SJCRH30 (cell line): ENCODE data around the gene STON2. TPM values are rescaled to one million over a fixed set of nuclear protein-coding genes. Genes with fewer than 3 reads are reported as not detected.
"Not testable (repeated sequence)": the region's sequence is repeated elsewhere in the genome, so short reads cannot be mapped to it uniquely, and the experiment has no call there.

ENCODE experiments used
- DNase-seq, 2 experiments: peaks; one replicate each; pipeline ENCODE4 v3.0.0-alpha.2; 2015 to 2020
- H3K27ac ChIP-seq: fragments of 250-450 bp; sonication (Bioruptor Pico); 2 replicates; pipeline ENCODE4 v1.5.1; 2020; ENCODE audit warnings: mild to moderate bottlenecking, moderate library complexity
- H3K27me3 ChIP-seq: fragments of 250-450 bp; sonication (Bioruptor Pico); 2 replicates; pipeline ENCODE4 v1.5.1; 2020; ENCODE audit warnings: mild to moderate bottlenecking, moderate library complexity
- H3K36me3 ChIP-seq: fragments of 250-450 bp; sonication (Bioruptor Pico); 2 replicates; pipeline ENCODE4 v1.5.1; 2020; ENCODE audit warnings: mild to moderate bottlenecking, moderate library complexity
- H3K4me1 ChIP-seq: fragments of 250-450 bp; sonication (Bioruptor Pico); 2 replicates; pipeline ENCODE4 v1.5.1; 2020; ENCODE audit warnings: mild to moderate bottlenecking, moderate library complexity
- H3K4me3 ChIP-seq: fragments of 250-450 bp; sonication (Bioruptor Pico); 2 replicates; pipeline ENCODE4 v1.5.1; 2020; ENCODE audit warnings: mild to moderate bottlenecking, moderate library complexity
- H3K9me3 ChIP-seq: fragments of 250-450 bp; sonication (Bioruptor Pico); replicated peaks from 2 replicates; pipeline ENCODE4 v1.5.1; 2020; ENCODE audit warnings: mild to moderate bottlenecking, moderate library complexity
- total RNA-seq: library from RNA; depleted of rRNA; stranded (reverse); fragments of >200 nt; shearing (Covaris generic); gene quantifications from 2 replicates; pipeline ENCODE4 v1.2.3, GENCODE V29; 2014

Gene STON2
- total RNA-seq, 1 experiment from 2014 or later, result 26.2 TPM

DNA sequence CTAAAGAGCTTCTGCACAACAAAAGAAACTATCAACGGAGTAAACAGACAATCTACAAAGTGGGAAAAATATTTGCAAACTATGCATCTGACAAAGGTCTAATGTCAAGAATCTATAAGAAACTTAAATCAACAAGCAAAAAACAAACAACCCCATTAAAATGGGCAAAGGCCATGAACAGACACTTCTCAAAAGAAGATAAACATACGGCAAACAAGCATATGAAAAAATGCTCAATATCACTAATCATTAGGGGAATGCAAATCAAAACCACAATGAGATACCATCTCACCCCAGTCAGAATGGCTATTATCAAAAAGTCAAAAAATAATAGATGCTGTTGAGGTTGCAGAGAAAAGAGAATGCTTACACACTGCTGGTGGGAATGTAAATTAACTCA lies 20.1 kb downstream of the STON2 start:
- not testable (repeated sequence) for H3K4me1 ChIP-seq, DNase-seq, H3K27ac ChIP-seq

DNA sequence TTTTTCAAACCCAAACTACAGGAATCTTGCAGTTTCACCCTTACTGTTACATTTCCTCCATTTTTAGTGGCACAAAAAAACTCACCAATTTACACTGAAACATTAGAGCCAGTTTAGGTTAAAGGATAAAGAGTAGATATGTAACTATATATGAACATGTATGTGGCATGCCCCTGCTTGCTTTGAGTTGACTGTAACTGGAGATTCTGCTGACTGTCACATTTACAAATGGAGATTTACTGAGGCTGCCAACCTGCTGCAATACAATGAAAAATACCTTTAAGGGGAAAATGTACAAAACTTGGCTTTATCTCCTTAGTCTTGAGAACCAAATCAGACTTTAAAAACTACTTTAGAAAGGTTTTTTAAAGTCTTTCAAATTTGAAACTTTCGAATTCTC lies 28.3 kb downstream of the STON2 start:
- DNase-seq, result no peak
- Histone ChIP-seq H3K27ac (no peak overlapping the region), H3K9me3 (no peaks in the 10 kb centered on the region), H3K4me3 (no peak overlapping the region), H3K36me3 (peaks cover 10% of the 10 kb centered on the region; the same call in 1 of the 2 replicates), H3K4me1 (no peaks in the 10 kb centered on the region), H3K27me3 (no peaks in the 10 kb centered on the region)

More for the DNA sequence above, 20.1 kb downstream of the STON2 start:
- H3K9me3 ChIP-seq, H3K36me3 ChIP-seq, H3K4me3 ChIP-seq, H3K27me3 ChIP-seq: not testable (repeated sequence)

GRCh38 chr14:81367563-81367962 lies 32.6 kb downstream of the STON2 start:
- Histone ChIP-seq H3K4me3 (no peak overlapping the region), H3K4me1 (no peaks in the 10 kb centered on the region), H3K27me3 (no peaks in the 10 kb centered on the region), H3K9me3 (no peaks in the 10 kb centered on the region), H3K27ac (no peak overlapping the region), H3K36me3 (peaks cover 10% of the 10 kb centered on the region)
- no peak for DNase-seq

DNA sequence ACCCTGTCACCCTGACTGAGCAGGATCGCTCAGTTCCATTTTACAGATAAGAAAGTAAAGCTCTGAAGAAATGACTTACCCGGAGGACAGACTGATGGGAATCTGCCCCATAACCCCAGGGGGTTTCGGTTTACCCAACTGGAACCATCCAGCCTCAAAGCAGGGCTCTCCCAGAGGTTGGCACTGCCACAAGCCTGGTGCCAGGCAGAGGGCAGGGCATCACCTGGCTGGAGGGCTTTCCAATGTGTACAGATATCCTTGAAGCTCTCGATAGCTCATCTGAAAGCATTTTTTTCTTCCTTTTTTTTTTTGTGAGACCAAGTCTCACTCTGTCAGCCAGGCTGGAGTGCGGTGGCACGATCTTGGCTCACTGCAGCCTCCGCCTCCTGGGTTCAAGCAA lies 33.2 kb downstream of the STON2 start:
- Histone ChIP-seq H3K4me3 (no peak overlapping the region), H3K4me1 (no peaks in the 10 kb centered on the region), H3K27ac (no peak overlapping the region), H3K36me3 (peaks cover 10% of the 10 kb centered on the region), H3K9me3 (0 out of 2 replicates have a peak, but pooled peaks cover 3% of the 10 kb centered on the region), H3K27me3 (no peaks in the 10 kb centered on the region)
- no peak for DNase-seq

GRCh38 chr14:81366214-81366613 lies 33.9 kb downstream of the STON2 start:
- no peak overlapping the region for H3K27ac ChIP-seq
- peaks cover 10% of the 10 kb centered on the region for H3K36me3 ChIP-seq
- H3K4me1 ChIP-seq, result no peaks in the 10 kb centered on the region
- H3K27me3 ChIP-seq, result no peaks in the 10 kb centered on the region
- no peak overlapping the region for H3K4me3 ChIP-seq
- H3K9me3 ChIP-seq, result 0 out of 2 replicates have a peak, but pooled peaks cover 3% of the 10 kb centered on the region
- no peak for DNase-seq

DNA sequence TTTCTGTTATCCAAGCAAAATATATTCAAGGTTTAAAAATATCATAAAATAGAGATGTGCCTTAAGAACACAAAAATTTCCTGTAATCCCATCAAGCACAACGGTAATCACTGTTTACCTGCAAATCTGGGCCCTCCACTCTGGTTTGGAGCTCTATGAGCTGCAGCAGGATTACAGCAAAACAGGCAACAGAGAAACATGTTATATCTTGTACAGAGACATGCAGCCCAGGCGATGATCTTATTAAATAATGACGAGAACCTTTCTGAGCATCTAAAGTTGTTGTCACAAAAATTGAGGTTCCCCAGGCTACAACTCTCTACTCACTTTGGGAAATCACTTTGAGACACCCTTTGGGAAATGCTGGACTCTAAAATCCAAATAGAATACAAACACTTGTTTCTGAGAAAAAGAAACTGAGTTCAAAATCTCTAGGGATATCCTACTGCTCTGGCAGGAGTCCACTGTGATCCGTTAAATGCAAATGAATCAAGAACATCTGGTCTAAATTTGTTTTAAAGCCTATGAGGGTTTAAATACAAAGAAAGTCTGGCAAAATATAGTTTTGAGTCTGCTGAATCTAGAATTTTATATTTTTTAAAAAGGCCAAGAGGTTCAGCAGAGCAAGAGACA lies 36.3 kb downstream of the STON2 start:
- H3K4me1 ChIP-seq, result no peaks in the 10 kb centered on the region
- no peak overlapping the region for H3K27ac ChIP-seq
- H3K9me3 ChIP-seq, result 0 out of 2 replicates have a peak, but pooled peaks cover 3% of the 10 kb centered on the region
- no peak overlapping the region for H3K4me3 ChIP-seq
- H3K27me3 ChIP-seq, result no peaks in the 10 kb centered on the region
- DNase-seq, result no peak
- H3K36me3 ChIP-seq, result no peaks in the 10 kb centered on the region; the same call in 1 of the 2 replicates

DNA sequence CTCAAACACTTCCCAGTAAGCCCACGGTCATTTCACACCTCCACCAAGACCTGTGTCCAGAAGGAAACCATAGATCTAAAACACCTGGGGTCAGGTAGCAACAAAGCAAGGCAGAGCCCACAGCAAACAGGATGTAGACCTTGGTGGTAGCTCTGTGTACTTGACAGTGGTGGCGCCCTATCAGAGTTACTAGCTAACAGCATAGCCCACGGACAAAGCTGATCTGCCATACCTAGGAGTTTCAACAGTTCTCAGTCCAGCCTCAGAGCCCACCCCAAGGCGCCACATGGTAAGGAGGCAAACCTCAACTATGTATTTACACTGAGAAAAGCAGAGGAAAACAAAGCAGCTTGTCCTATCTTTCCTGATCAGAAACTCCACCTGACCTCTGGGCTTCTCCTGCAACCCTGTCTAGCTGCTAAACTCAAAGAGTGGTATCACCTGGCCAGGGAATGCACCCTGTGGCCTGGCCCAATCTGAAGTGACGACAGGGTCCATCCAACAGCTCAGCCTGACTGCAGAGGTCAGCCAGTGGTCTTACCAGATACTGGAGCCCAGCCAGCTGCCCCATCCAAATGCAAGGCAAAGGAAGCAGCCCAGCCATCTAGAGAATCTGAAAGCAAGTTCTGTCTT lies 46.3 kb downstream of the STON2 start:
- Histone ChIP-seq H3K27me3 (no peaks in the 10 kb centered on the region), H3K27ac (no peak overlapping the region), H3K4me1 (no peaks in the 10 kb centered on the region), H3K4me3 (no peak overlapping the region), H3K9me3 (peaks cover 2% of the 10 kb centered on the region; the same call in 1 of the 2 replicates), H3K36me3 (no peaks in the 10 kb centered on the region)
- DNase-seq, result no peak

- no peak overlapping the region for H3K4me3 ChIP-seq
- H3K27ac ChIP-seq, result no peak overlapping the region
- no peak for DNase-seq
- H3K4me1 ChIP-seq, result no peaks in the 10 kb centered on the region
- no peaks in the 10 kb centered on the region for H3K27me3 ChIP-seq
- 0 out of 2 replicates have a peak, but pooled peaks cover 2% of the 10 kb centered on the region for H3K9me3 ChIP-seq
- no peaks in the 10 kb centered on the region for H3K36me3 ChIP-seq
Observed at GRCh38 chr14:81352413-81352812, 47.7 kb downstream of the STON2 start.

GRCh38 chr14:81351205-81351604 lies 48.9 kb downstream of the STON2 start:
- Histone ChIP-seq H3K4me3 (no peak overlapping the region), H3K9me3 (0 out of 2 replicates have a peak, but pooled peaks cover 2% of the 10 kb centered on the region), H3K4me1 (no peaks in the 10 kb centered on the region), H3K27me3 (no peaks in the 10 kb centered on the region), H3K27ac (no peak overlapping the region), H3K36me3 (no peaks in the 10 kb centered on the region)
- no peak for DNase-seq

GRCh38 chr14:81350344-81351130 lies 49.6 kb downstream of the STON2 start:
- H3K27me3 ChIP-seq, result no peaks in the 10 kb centered on the region
- no peak overlapping the region for H3K27ac ChIP-seq
- 0 out of 2 replicates have a peak, but pooled peaks cover 2% of the 10 kb centered on the region for H3K9me3 ChIP-seq
- no peak for DNase-seq
- H3K4me3 ChIP-seq, result no peak overlapping the region
- no peaks in the 10 kb centered on the region for H3K4me1 ChIP-seq
- H3K36me3 ChIP-seq, result no peaks in the 10 kb centered on the region

DNA sequence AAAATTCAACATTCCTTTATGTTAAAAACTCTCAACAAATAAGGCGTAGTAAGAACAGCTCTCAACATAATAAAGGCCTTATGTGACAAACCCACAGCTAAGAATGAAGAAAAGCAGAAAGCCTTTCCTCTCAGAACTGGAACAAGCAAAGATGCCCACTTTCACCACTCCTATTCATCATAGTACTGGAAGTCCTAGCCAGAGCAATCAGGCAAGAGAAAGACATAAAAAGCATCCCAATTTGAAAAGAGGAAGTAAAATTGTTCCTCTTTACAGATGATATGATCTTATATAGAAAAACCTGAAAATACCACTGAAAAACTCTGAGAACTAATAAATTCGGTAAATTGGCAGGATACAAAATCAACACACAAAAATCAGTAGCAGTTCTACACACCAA lies 52.1 kb downstream of the STON2 start:
- Histone ChIP-seq H3K4me3 (no peak overlapping the region), H3K27ac (no peak overlapping the region), H3K9me3 (no peaks in the 10 kb centered on the region; the same call in 1 of the 2 replicates), H3K4me1 (no peaks in the 10 kb centered on the region), H3K36me3 (no peaks in the 10 kb centered on the region), H3K27me3 (no peaks in the 10 kb centered on the region)
- DNase-seq, result no peak

GRCh38 chr14:81345781-81346180 lies 54.3 kb downstream of the STON2 start:
- Histone ChIP-seq H3K4me1 (no peaks in the 10 kb centered on the region), H3K9me3 (no peaks in the 10 kb centered on the region; the same call in 1 of the 2 replicates), H3K4me3 (no peak overlapping the region), H3K36me3 (no peaks in the 10 kb centered on the region), H3K27me3 (no peaks in the 10 kb centered on the region), H3K27ac (no peak overlapping the region)
- no peak for DNase-seq

GRCh38 chr14:81344481-81345160 lies 55.5 kb downstream of the STON2 start:
- no peak for DNase-seq
- Histone ChIP-seq H3K27ac (no peak overlapping the region), H3K4me3 (no peak overlapping the region), H3K27me3 (no peaks in the 10 kb centered on the region), H3K9me3 (no peaks in the 10 kb centered on the region; the same call in 1 of the 2 replicates), H3K36me3 (no peaks in the 10 kb centered on the region), H3K4me1 (no peaks in the 10 kb centered on the region)

- no peaks in the 10 kb centered on the region for H3K36me3 ChIP-seq
- H3K9me3 ChIP-seq, result no peaks in the 10 kb centered on the region; the same call in 1 of the 2 replicates
- no peaks in the 10 kb centered on the region for H3K27me3 ChIP-seq
- no peak overlapping the region for H3K4me3 ChIP-seq
- H3K4me1 ChIP-seq, result no peaks in the 10 kb centered on the region
- H3K27ac ChIP-seq, result no peak overlapping the region
- DNase-seq, result no peak
Observed at GRCh38 chr14:81343701-81344100, 56.4 kb downstream of the STON2 start.
